ENCODE data around the gene TMEM44.

- no peak for TF ChIP-seq ZFP30 (CRISPR knock-in tag; IDR thresholded peaks at IDR 0.05)
- no peak for TF ChIP-seq PATZ1 (CRISPR knock-in tag; IDR thresholded peaks at IDR 0.05; ENCODE audit: borderline replicate concordance)
- no peak for TF ChIP-seq TSHZ2 (CRISPR knock-in tag; IDR thresholded peaks at IDR 0.05)
- TF ChIP-seq ZC3H10 (CRISPR knock-in tag; IDR thresholded peaks at IDR 0.05): no peak
- no peak for TF ChIP-seq TCF4 (CRISPR knock-in tag; IDR thresholded peaks at IDR 0.05; ENCODE audit: borderline replicate concordance)
- TF ChIP-seq ZNF8 (CRISPR knock-in tag; IDR thresholded peaks at IDR 0.05): no peak
- no peak for TF ChIP-seq OSR1 (CRISPR knock-in tag; IDR thresholded peaks at IDR 0.05)
- no peak for TF ChIP-seq PPARA (CRISPR knock-in tag; IDR thresholded peaks at IDR 0.05; ENCODE audit: borderline replicate concordance)
- no peak for TF ChIP-seq TOX (CRISPR knock-in tag; IDR thresholded peaks at IDR 0.05; ENCODE audit: borderline replicate concordance)
- no peak for TF ChIP-seq ARNTL (CRISPR knock-in tag; IDR thresholded peaks at IDR 0.05; ENCODE audit: borderline replicate concordance, low read depth)
- no peak for TF ChIP-seq CREB5 (CRISPR knock-in tag; IDR thresholded peaks at IDR 0.05; ENCODE audit: low read depth)
- no peak for TF ChIP-seq GLIS3 (CRISPR knock-in tag; IDR thresholded peaks at IDR 0.05)
- no peak for TF ChIP-seq RARB (CRISPR knock-in tag; IDR thresholded peaks at IDR 0.05)
Observed at GRCh38 chr3:194586836-194587235, 46.4 kb downstream of the TMEM44 start.

All from SK-N-SH treated with all-trans-retinoic acid at 6 μM for 48 hours (cell line).